Fibroblast of pulmonary artery (primary cell): Measurements from ENCODE around the gene TRIM69.
A peak's percentile ranks its signal among the peaks of the same experiment; 100 is the strongest.
"Not testable (repeated sequence)": the region's sequence is repeated elsewhere in the genome, so short reads cannot be mapped to it uniquely, and the experiment has no call there.

Experiments used
- DNase-seq: peaks from one replicate; pipeline ENCODE4 v3.0.0-alpha.2; 2010; ENCODE audit warnings: low read depth
- H3K4me3 ChIP-seq: replicated peaks from 2 replicates; pipeline ENCODE4 v1.5.1; 2011; ENCODE audit warnings: low read depth, mild to moderate bottlenecking, control low read depth, low read length, moderate library complexity
- CTCF ChIP-seq: IDR thresholded peaks from 2 replicates; pipeline ENCODE4 v1.5.1; 2011; ENCODE audit warnings: mild to moderate bottlenecking, control low read depth, low read length, inconsistent platforms; ENCODE audit errors: missing control alignments

TRIM69 gene

GRCh38 chr15:44769521-44769920 is 33.2 kb downstream of the TRIM69 start:
- TF ChIP-seq CTCF = no peak
- no peak for DNase-seq
- no peak overlapping the region for H3K4me3 ChIP-seq

- DNase-seq, H3K4me3 ChIP-seq: not testable (repeated sequence)
Measured at GRCh38 chr15:44770715-44771114, 34.4 kb downstream of the TRIM69 start.

- DNase-seq = peak; percentile 17
- no peak for TF ChIP-seq CTCF
- H3K4me3 ChIP-seq = no peak overlapping the region
Measured at GRCh38 chr15:44775953-44776352, 39.6 kb downstream of the TRIM69 start.

- no peak for TF ChIP-seq CTCF
- DNase-seq = no peak
- H3K4me3 ChIP-seq = no peak overlapping the region
Measured at GRCh38 chr15:44779761-44780160, 43.4 kb downstream of the TRIM69 start.

GRCh38 chr15:44780608-44781007 is 44.3 kb downstream of the TRIM69 start:
- no peak overlapping the region for H3K4me3 ChIP-seq
- no peak for DNase-seq
- TF ChIP-seq CTCF = no peak

- no peak for TF ChIP-seq CTCF
- no peak overlapping the region for H3K4me3 ChIP-seq
- no peak for DNase-seq
Measured at GRCh38 chr15:44781128-44781810, 44.9 kb downstream of the TRIM69 start.

- no peak for DNase-seq
- H3K4me3 ChIP-seq = no peak overlapping the region
- TF ChIP-seq CTCF = no peak
Measured at GRCh38 chr15:44782516-44782915, 46.2 kb downstream of the TRIM69 start.

- DNase-seq = not testable (repeated sequence)
- H3K4me3 ChIP-seq = peak overlapping the region; percentile 73
Measured at GRCh38 chr15:44784918-44785274, 48.6 kb downstream of the TRIM69 start.
